Mesendoderm (in vitro differentiated cells): ENCODE data around the gene TGFBR2.

Source experiments
- DNase-seq: peaks from one replicate; pipeline ENCODE4 v3.0.0; 2013
- H2AK5ac ChIP-seq: 2 replicates; pipeline ENCODE4 v1.6.1; 2013; ENCODE audit warnings: low read length, inconsistent platforms
- H2BK120ac ChIP-seq: 2 replicates; pipeline ENCODE4 v1.6.1; 2013; ENCODE audit warnings: low read depth, mild to moderate bottlenecking, low read length, moderate library complexity, mixed read lengths
- H2BK15ac ChIP-seq: replicated peaks from 2 replicates; pipeline ENCODE4 v1.6.1; 2013; ENCODE audit warnings: low read depth, mild to moderate bottlenecking, moderate library complexity
- H2BK5ac ChIP-seq: 2 replicates; pipeline ENCODE4 v1.6.1; 2013; ENCODE audit warnings: low read length, inconsistent platforms
- H3K18ac ChIP-seq: 2 replicates; pipeline ENCODE4 v1.6.1; 2013; ENCODE audit warnings: mild to moderate bottlenecking, low read length, mixed read lengths
- H3K23ac ChIP-seq: one replicate; pipeline ENCODE4 v1.6.1; 2013; ENCODE audit warnings: low read length
- H3K27ac ChIP-seq: 2 replicates; pipeline ENCODE4 v1.5.1; 2013; ENCODE audit warnings: low read depth, mild to moderate bottlenecking, inconsistent platforms, low read length, moderate library complexity
- H3K27me3 ChIP-seq: 2 replicates; pipeline ENCODE4 v1.6.1; 2013; ENCODE audit warnings: low read length, control low read depth, mild to moderate bottlenecking, inconsistent platforms; ENCODE audit not compliant: insufficient read depth, poor library complexity
- H3K36me3 ChIP-seq: 2 replicates; pipeline ENCODE4 v1.6.1; 2013; ENCODE audit warnings: low read length, inconsistent platforms; ENCODE audit not compliant: control insufficient read depth, insufficient read depth
- H3K4ac ChIP-seq: one replicate; pipeline ENCODE4 v1.6.1; 2013; ENCODE audit warnings: low read depth, mild to moderate bottlenecking, low read length, moderate library complexity
- H3K4me1 ChIP-seq: 2 replicates; pipeline ENCODE4 v1.6.1; 2013; ENCODE audit warnings: low read depth, low read length, inconsistent platforms; ENCODE audit not compliant: control insufficient read depth
- H3K4me2 ChIP-seq: 2 replicates; pipeline ENCODE4 v1.6.1; 2013; ENCODE audit warnings: low read length
- H3K4me3 ChIP-seq: 2 replicates; pipeline ENCODE4 v1.5.1; 2013; ENCODE audit warnings: mild to moderate bottlenecking, low read length
- H3K56ac ChIP-seq: one replicate; pipeline ENCODE4 v1.6.1; 2013; ENCODE audit warnings: low read length
- H3K79me1 ChIP-seq: 2 replicates; pipeline ENCODE4 v1.6.1; 2013; ENCODE audit warnings: low read length, inconsistent platforms
- H3K79me2 ChIP-seq: 2 replicates; pipeline ENCODE4 v1.6.1; 2013; ENCODE audit warnings: mild to moderate bottlenecking, low read length; ENCODE audit not compliant: control insufficient read depth, insufficient read depth
- H3K9ac ChIP-seq: 2 replicates; pipeline ENCODE4 v1.6.1; 2013; ENCODE audit warnings: low read length, inconsistent platforms
- H4K5ac ChIP-seq: one replicate; pipeline ENCODE4 v1.6.1; 2013; ENCODE audit warnings: low read length
- H4K8ac ChIP-seq: one replicate; pipeline ENCODE4 v1.6.1; 2013; ENCODE audit warnings: low read depth, mild to moderate bottlenecking, control low read depth, low read length, moderate library complexity
- WGBS: extraction: QIAGEN DNeasy Blood & Tissue Kit; methylation state at CpG from one replicate; pipeline ENCODE4 v1.1.7; 2013; ENCODE audit warnings: low lambda C conversion rate, missing lambda C conversion rate; ENCODE audit not compliant: insufficient coverage; ENCODE audit errors: extremely low coverage; 5-methylcytosine and 5-hydroxymethylcytosine counted together

Gene TGFBR2

GRCh38 chr3:30741889-30742288, 135.5 kb downstream of the TGFBR2 start:
- no peak overlapping the region for H3K27ac ChIP-seq
- H2BK15ac ChIP-seq: no peak overlapping the region
- H3K4me2 ChIP-seq: no peak overlapping the region
- DNase-seq: no peak
- H2AK5ac ChIP-seq: no peak overlapping the region
- no peak overlapping the region for H3K18ac ChIP-seq
- no peak overlapping the region for H3K4me3 ChIP-seq
- H3K4ac ChIP-seq: no peak overlapping the region
- no peak overlapping the region for H4K8ac ChIP-seq
- H3K79me1 ChIP-seq: no peaks in the 10 kb centered on the region
- H3K79me2 ChIP-seq: no peaks in the 10 kb centered on the region
- H4K5ac ChIP-seq: no peak overlapping the region
- H2BK5ac ChIP-seq: no peak overlapping the region
- H3K23ac ChIP-seq: no peak overlapping the region
- H3K4me1 ChIP-seq: no peaks in the 10 kb centered on the region
- H3K27me3 ChIP-seq: no peaks in the 10 kb centered on the region
- H3K36me3 ChIP-seq: no peaks in the 10 kb centered on the region
- no peak overlapping the region for H3K9ac ChIP-seq
- H2BK120ac ChIP-seq: no peak overlapping the region
- H3K56ac ChIP-seq: no peak overlapping the region
- no CpG with 5 or more reads among the region's 2 CpGs for WGBS

GRCh38 chr3:30742796-30743619, 136.6 kb downstream of the TGFBR2 start:
- Histone ChIP-seq H2AK5ac (no peak overlapping the region), H3K4me3 (no peak overlapping the region), H3K36me3 (no peaks in the 10 kb centered on the region), H4K8ac (no peak overlapping the region), H4K5ac (no peak overlapping the region), H2BK15ac (no peak overlapping the region), H3K27me3 (no peaks in the 10 kb centered on the region), H2BK5ac (no peak overlapping the region), H3K18ac (no peak overlapping the region), H3K79me1 (no peaks in the 10 kb centered on the region), H3K4me2 (no peak overlapping the region), H3K56ac (no peak overlapping the region), H3K4me1 (no peaks in the 10 kb centered on the region), H2BK120ac (no peak overlapping the region), H3K23ac (no peak overlapping the region), H3K4ac (no peak overlapping the region), H3K27ac (no peak overlapping the region), H3K79me2 (no peaks in the 10 kb centered on the region), H3K9ac (no peak overlapping the region)
- WGBS: no CpG with 5 or more reads among the region's 4 CpGs
- no peak for DNase-seq
